Colonic mucosa (tissue), 4 donors: ENCODE results near the gene TSACC. TPM values are rescaled to one million over a fixed set of nuclear protein-coding genes. Genes with fewer than 3 reads are reported as not detected.

Experiments
- DNase-seq: peaks from one replicate; pipeline ENCODE4 v3.0.0-alpha.2; 2020
- H3K27ac ChIP-seq: fragments of 200-600 bp; one replicate; pipeline ENCODE4 v1.8.0; 2021
- H3K27me3 ChIP-seq: fragments of 200-600 bp; one replicate; pipeline ENCODE4 v1.8.0; 2021
- H3K36me3 ChIP-seq: fragments of 200-600 bp; one replicate; pipeline ENCODE4 v1.8.0; 2021
- H3K4me1 ChIP-seq: fragments of 200-600 bp; one replicate; pipeline ENCODE4 v1.8.0; 2021; ENCODE audit warnings: mild to moderate bottlenecking
- H3K4me3 ChIP-seq: fragments of 200-600 bp; one replicate; pipeline ENCODE4 v1.8.0; 2021
- H3K9ac ChIP-seq, 2 donors: one replicate each; pipeline ENCODE4 v1.7.0; 2013; ENCODE audit warnings: control low read depth in 2 of 2, low read depth in 2 of 2, low read length in 2 of 2
- H3K9me3 ChIP-seq: fragments of 200-600 bp; one replicate; pipeline ENCODE4 v1.8.0; 2021
- CTCF ChIP-seq: fragments of 200-600 bp; IDR thresholded peaks from one replicate; pipeline ENCODE4 v1.8.0; 2022; ENCODE audit warnings: antibody characterized with exemption, mild to moderate bottlenecking
- intact Hi-C: fragments of 100-400 bp; cut with DNase I; formaldehyde crosslinking; loops from one replicate; pipeline ENCODE4 v1.14.1; 2022
- total RNA-seq, 2 donors: library from RNA; stranded (reverse); fragmentation: NEBNext Ultra II Directional in 1 of 2; extraction: Animal tissue kit (Norgen Biotek cat#: 25700) in 1 of 2; gene quantifications; one replicate each; pipeline ENCODE4 v1.2.1, GENCODE V29; 2021
- donor health status: healthy.
- donor health status: DM: no; HTN: no; CAD: no.
- donor health status: DM: no; HTN: no; CAD: no.

Gene TSACC
- total RNA-seq, 2 donors from 2014 or later = not detected

- Histone ChIP-seq H3K4me1 (peaks cover 9% of the 10 kb centered on the region), H3K36me3 (no peaks in the 10 kb centered on the region), H3K27ac (no peak within 1 kb of the TSS), H3K9me3 (no peaks in the 10 kb centered on the region), H3K27me3 (no peaks in the 10 kb centered on the region), H3K4me3 (peak within 1 kb of the TSS; percentile 67), H3K9ac (peak within 1 kb of the TSS; percentile 75 to 89)
- intact Hi-C loops = no loop called here
- DNase-seq = peak; percentile 80
- TF ChIP-seq CTCF = no peak
These were observed 42.9 kb upstream of the TSACC start, which contains the start of gene GLMP for GRCh38 chr1:156295391-156295947. TSS of gene GLMP (minus strand) at chr1:156295679. CDS start at chr1:156295645, 34 bp downstream.

GRCh38 chr1:156298852-156299357 lies 39.4 kb upstream of the TSACC start, which contains the start of gene VHLL:
TSS of gene VHLL (minus strand) at chr1:156299307. CDS start at chr1:156299189, 118 bp downstream.
- Histone ChIP-seq H3K4me3 (no peak within 1 kb of the TSS), H3K27ac (no peak within 1 kb of the TSS)
- intact Hi-C loops = no loop called here

GRCh38 chr1:156303241-156303640 lies 35.1 kb upstream of the TSACC start:
- TF ChIP-seq CTCF = no peak
- Histone ChIP-seq H3K4me3 (no peak overlapping the region), H3K4me1 (no peaks in the 10 kb centered on the region), H3K27ac (no peak overlapping the region), H3K27me3 (no peaks in the 10 kb centered on the region), H3K9ac (no peak overlapping the region), H3K36me3 (no peaks in the 10 kb centered on the region), H3K9me3 (no peaks in the 10 kb centered on the region)
- intact Hi-C loops = no loop called here
- DNase-seq = no peak

More at GRCh38 chr1:156298852-156299357, 39.4 kb upstream of the TSACC start, which contains the start of gene VHLL:
- no peaks in the 10 kb centered on the region for H3K27me3 ChIP-seq
- no peaks in the 10 kb centered on the region for H3K36me3 ChIP-seq
- no peak within 1 kb of the TSS for H3K9ac ChIP-seq
- no peak for TF ChIP-seq CTCF
- no peaks in the 10 kb centered on the region for H3K9me3 ChIP-seq
- DNase-seq = no peak
- peaks cover 5% of the 10 kb centered on the region for H3K4me1 ChIP-seq

GRCh38 chr1:156305215-156305614 lies 33.1 kb upstream of the TSACC start:
- no peak overlapping the region for H3K4me3 ChIP-seq
- H3K27me3 ChIP-seq = no peaks in the 10 kb centered on the region
- no peaks in the 10 kb centered on the region for H3K4me1 ChIP-seq
- TF ChIP-seq CTCF = no peak
- H3K36me3 ChIP-seq = peaks cover 5% of the 10 kb centered on the region
- no peak overlapping the region for H3K9ac ChIP-seq
- H3K27ac ChIP-seq = no peak overlapping the region
- no peaks in the 10 kb centered on the region for H3K9me3 ChIP-seq
- intact Hi-C loops = no loop called here
- DNase-seq = no peak

GRCh38 chr1:156308078-156308477 lies 30.2 kb upstream of the TSACC start:
- DNase-seq = no peak
- Histone ChIP-seq H3K9me3 (no peaks in the 10 kb centered on the region), H3K9ac (no peak overlapping the region), H3K4me3 (no peak overlapping the region), H3K36me3 (peaks cover 18% of the 10 kb centered on the region), H3K4me1 (no peaks in the 10 kb centered on the region), H3K27me3 (no peaks in the 10 kb centered on the region), H3K27ac (no peak overlapping the region)
- TF ChIP-seq CTCF = no peak
- intact Hi-C loops = no loop called here
